Measurements from ENCODE around the gene NCS1. TPM values are rescaled to one million over a fixed set of nuclear protein-coding genes. Genes with fewer than 3 reads are reported as not detected.

The NCS1 gene
- total RNA-seq, 1 donor: 42.7 TPM

DNA sequence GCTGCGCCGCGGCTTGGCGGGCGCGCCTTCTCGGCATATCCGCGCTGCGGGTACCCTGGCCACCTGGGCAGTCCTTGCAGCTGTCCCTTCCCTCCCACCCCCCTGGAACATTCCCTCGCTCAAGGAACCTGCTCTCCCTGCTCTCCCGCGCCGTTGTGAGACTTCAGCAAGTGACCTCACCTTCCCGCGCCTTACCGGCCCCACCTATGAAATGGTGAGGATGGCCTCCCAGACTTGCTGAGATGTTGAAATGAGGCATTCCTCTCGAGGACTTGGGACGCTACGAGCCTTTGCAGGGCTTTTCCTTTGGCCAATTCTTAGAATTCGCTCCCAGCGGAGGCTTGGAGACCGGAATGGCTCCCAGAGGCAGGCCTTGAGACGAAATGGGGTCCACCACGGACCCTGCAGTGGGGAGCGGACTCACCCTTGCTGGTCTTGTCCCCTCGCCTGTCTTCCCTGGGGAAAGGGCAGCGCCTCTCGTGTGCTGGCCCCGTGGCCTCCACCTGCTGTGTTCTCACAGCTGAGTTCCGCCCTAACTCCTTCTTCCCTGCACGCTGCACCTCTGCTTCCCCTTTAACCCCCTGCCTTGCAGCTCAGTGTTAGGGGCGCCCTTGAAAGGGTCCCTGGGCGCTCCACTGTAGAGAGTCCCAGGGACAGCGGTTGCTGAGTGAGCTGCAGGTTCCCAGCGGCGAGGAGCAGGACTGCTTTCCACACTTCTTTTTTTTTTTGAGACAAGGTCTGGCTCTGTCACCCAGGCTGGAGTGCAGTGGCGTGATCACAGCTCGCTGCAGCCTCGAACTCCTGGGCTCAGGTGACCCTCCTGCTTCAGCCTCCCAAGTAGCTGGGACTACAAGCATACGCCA, 94.3 kb downstream of the NCS1 start:
- TF ChIP-seq, protein P1, sequence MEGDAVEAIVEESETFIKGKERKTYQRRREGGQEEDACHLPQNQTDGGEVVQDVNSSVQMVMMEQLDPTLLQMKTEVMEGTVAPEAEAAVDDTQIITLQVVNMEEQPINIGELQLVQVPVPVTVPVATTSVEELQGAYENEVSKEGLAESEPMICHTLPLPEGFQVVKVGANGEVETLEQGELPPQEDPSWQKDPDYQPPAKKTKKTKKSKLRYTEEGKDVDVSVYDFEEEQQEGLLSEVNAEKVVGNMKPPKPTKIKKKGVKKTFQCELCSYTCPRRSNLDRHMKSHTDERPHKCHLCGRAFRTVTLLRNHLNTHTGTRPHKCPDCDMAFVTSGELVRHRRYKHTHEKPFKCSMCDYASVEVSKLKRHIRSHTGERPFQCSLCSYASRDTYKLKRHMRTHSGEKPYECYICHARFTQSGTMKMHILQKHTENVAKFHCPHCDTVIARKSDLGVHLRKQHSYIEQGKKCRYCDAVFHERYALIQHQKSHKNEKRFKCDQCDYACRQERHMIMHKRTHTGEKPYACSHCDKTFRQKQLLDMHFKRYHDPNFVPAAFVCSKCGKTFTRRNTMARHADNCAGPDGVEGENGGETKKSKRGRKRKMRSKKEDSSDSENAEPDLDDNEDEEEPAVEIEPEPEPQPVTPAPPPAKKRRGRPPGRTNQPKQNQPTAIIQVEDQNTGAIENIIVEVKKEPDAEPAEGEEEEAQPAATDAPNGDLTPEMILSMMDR (IDR thresholded peaks at IDR 0.05; ENCODE audit: insufficient read depth, low read depth, low read length): no peak
- DNase-seq (ENCODE audit: low read depth): no peak
- no peak overlapping the region for H3K4me3 ChIP-seq (ENCODE audit: low read depth, low read length)

DNA sequence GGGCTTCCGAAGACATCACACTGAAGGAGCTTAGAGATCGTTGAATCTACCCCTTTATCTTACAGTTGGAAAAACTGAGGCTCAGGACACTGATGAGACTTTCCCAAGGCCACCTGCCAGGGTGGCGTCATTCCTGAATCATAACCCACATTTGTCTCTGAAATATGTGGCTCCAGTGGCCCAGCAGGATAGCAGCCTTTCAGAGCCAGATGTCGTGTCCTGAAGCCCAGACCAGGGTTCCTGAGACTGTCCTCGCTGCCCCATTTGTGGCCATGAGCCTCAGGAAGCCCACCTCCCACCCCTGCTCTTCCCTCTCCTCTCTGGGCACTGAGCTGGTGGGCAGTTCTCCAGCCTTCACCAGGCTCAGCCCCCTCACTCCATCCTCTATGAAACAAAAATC, 95.7 kb downstream of the NCS1 start:
- TF ChIP-seq, protein P1 (IDR thresholded peaks at IDR 0.05; ENCODE audit: insufficient read depth, low read depth, low read length): no peak
- DNase-seq (ENCODE audit: low read depth): no peak
- no peak overlapping the region for H3K4me3 ChIP-seq (ENCODE audit: low read depth, low read length)

DNA sequence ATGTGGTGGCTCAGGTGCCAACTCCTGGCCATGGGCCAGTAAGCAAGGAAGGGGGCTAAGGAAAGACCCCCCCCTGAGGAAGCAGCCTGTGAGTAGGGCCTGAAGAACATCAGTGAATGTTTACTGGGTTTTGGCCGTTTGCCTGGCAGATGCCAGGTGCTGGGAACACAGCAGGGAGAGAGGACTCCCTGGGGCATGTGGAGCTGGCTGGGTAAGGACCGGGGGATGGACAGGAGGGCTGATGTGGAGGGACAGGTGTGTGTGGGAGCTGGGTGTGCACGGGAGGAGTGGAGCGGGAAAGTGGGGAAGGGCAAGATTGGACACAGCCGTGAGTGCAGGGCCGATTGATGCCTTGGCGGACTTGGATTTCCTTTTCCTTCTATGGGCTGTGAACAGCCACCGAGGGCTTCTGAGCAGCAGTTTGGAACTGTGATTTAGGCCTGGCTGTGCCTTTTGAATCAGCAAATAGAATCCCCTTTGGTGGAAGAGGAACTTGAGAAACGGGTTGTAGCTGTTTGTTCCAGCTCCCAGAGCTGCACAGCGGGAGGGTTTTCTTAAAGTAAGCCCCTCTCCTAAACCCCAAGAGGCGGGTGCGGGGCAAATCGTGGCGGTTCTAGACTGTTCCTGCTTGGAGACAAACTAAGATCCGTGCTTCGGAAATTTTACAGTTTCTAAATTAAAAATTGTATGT, 96.5 kb downstream of the NCS1 start:
- TF ChIP-seq, protein P1 (IDR thresholded peaks at IDR 0.05; ENCODE audit: insufficient read depth, low read depth, low read length): no peak
- DNase-seq (ENCODE audit: low read depth): no peak
- no peak overlapping the region for H3K4me3 ChIP-seq (ENCODE audit: low read depth, low read length)

DNA sequence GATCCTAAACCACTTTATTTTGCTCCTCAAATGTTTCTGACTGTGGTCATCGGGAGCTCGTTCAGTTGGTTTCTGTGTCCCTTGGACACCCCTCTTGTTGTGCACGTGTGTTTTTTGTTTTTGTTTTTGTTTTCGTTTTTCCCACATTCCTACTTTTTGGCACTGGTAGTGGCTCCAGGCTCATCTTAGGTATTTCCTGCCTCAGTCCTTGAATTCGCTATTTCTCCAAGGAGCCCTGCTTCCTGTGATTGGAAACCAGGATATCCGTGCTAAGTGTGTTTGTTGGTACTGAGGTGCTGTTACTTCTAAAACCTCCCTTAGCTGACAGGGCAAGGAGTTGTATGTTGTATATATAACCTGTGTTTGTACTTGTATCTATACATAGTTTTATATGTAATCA, 99.3 kb downstream of the NCS1 start:
- no peak for DNase-seq (ENCODE audit: low read depth)
- no peak overlapping the region for H3K4me3 ChIP-seq (ENCODE audit: low read depth, low read length)
- TF ChIP-seq, protein P1 (IDR thresholded peaks at IDR 0.05; ENCODE audit: insufficient read depth, low read depth, low read length): no peak

DNA sequence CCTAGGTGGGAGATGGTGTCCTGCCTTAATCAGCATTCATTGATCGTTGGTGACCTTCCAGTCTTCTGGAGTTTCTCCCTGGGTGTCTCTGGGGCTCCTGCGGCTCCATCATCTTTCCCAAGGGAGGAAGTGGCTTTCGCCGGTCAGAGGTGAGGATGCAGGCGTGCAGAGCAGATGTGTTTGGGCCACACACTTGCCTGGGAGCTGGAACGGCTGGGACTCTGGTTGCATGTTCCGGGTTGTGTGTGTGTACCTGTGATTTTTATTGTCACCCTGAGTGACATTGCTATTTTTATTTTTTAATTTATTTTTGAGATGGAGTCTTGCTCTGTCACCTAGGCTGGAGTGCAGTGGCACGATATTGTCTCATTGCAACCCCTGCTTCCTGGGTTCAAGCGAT, 103.0 kb downstream of the NCS1 start:
- DNase-seq (ENCODE audit: low read depth): no peak
- H3K4me3 ChIP-seq (ENCODE audit: low read depth, low read length): no peak overlapping the region
- TF ChIP-seq, protein P1 (IDR thresholded peaks at IDR 0.05; ENCODE audit: insufficient read depth, low read depth, low read length): no peak

DNA sequence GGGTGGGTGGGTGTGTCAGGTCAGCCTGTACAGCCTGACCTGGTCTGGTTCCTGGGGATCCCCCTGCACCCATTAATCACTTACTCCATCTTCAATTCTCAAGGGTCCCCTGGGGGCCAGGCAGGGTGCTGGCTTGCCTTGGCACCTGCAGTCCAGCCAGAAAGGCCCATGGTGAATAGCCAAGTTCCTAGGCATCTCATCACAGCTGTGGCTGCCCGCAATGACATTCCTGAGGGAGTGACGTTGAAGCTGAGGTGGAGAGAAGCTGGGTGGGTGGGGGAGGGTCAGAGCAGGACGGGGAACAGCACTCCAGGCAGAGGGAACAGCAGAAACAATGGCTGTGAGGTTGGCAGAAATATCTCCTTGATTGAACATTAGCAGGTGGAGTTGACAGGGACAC, 103.9 kb downstream of the NCS1 start:
- DNase-seq (ENCODE audit: low read depth): peak; percentile 16
- TF ChIP-seq, protein P1 (IDR thresholded peaks at IDR 0.05; ENCODE audit: insufficient read depth, low read depth, low read length): no peak

More for the DNA sequence above, 103.9 kb downstream of the NCS1 start:
- H3K4me3 ChIP-seq (ENCODE audit: low read depth, low read length): no peak overlapping the region
